OCI-LY3 (cell line): Measurements from ENCODE around the gene GMCL2.

Source experiments
- EZH2phosphoT487 ChIP-seq: fragments of 200-600 bp; shearing (Covaris generic); IDR thresholded peaks from 2 replicates; pipeline ENCODE4 v1.6.1; 2018; ENCODE audit warnings: antibody characterized with exemption, mixed run types, low read depth
- TF ChIP-seq, protein P1 (sequence below): fragments of 200-600, 300-600 bp; sonication (generic); IDR thresholded peaks from 2 replicates; pipeline ENCODE4 v1.5.1; 2014; ENCODE audit warnings: antibody characterized with exemption, low read length, low read depth

DNA sequence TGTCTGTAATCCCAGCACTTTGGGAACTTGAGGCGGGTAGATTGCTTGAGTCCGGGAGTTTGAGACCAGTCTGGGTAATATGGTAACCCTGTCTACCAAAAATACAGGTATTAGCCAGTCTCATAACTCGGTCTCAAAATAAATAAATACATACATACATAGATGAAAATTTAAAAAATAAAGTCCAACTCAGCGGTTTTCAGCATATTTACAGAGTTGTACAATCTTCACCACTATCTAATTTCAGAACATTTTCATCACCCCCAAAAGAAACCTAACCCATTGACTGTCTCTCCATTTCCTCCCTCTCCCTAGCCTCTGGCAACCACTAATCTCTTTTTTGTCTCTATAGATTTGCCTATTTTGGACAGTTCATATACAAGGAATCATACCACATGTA, 45.6 kb downstream of the GMCL2 start:
- TF ChIP-seq, protein P1, sequence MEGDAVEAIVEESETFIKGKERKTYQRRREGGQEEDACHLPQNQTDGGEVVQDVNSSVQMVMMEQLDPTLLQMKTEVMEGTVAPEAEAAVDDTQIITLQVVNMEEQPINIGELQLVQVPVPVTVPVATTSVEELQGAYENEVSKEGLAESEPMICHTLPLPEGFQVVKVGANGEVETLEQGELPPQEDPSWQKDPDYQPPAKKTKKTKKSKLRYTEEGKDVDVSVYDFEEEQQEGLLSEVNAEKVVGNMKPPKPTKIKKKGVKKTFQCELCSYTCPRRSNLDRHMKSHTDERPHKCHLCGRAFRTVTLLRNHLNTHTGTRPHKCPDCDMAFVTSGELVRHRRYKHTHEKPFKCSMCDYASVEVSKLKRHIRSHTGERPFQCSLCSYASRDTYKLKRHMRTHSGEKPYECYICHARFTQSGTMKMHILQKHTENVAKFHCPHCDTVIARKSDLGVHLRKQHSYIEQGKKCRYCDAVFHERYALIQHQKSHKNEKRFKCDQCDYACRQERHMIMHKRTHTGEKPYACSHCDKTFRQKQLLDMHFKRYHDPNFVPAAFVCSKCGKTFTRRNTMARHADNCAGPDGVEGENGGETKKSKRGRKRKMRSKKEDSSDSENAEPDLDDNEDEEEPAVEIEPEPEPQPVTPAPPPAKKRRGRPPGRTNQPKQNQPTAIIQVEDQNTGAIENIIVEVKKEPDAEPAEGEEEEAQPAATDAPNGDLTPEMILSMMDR: no peak
- no peak for TF ChIP-seq EZH2phosphoT487
